CD4-positive, alpha-beta T cell treated with Interleukin-15 for 1 hour (primary cell): ENCODE measurements around the gene SMIM10L2A.
"Not testable (repeated sequence)": the region's sequence is repeated elsewhere in the genome, so short reads cannot be mapped to it uniquely, and the experiment has no call there.

Experiments
- DNase-seq: peaks from one replicate; pipeline ENCODE4 v3.0.0-alpha.2; 2020

Gene SMIM10L2A

GRCh38 chrX:135461756-135462155, 40.0 kb downstream of the SMIM10L2A start:
- DNase-seq, result not testable (repeated sequence)

GRCh38 chrX:135463937-135464336, 42.2 kb downstream of the SMIM10L2A start:
- DNase-seq, result no peak

- DNase-seq, result no peak
Measured at GRCh38 chrX:135476378-135476777, 54.6 kb downstream of the SMIM10L2A start.

GRCh38 chrX:135477576-135477975, 55.8 kb downstream of the SMIM10L2A start:
- no peak for DNase-seq
